Stimulated activated CD4-positive, alpha-beta T cell treated with anti-CD3 and anti-CD28 coated beads, Interleukin-4, amount 100 ng/mL, for 48 hours (primary cell): ENCODE data around the gene DENND1A.

Experiments used
- DNase-seq, 2 donors: peaks; one replicate each; pipeline ENCODE4 v3.0.0-alpha.2; 2020; ENCODE audit warnings: low read depth in 2 of 2

DENND1A gene

GRCh38 chr9:123373946-123374345 is 556.0 kb downstream of the DENND1A start:
- DNase-seq = no peak

GRCh38 chr9:123373447-123373923 is 556.4 kb downstream of the DENND1A start:
- DNase-seq = no peak

- no peak for DNase-seq
These were observed 557.0 kb downstream of the DENND1A start for GRCh38 chr9:123372766-123373446.

GRCh38 chr9:123371805-123372590 is 557.9 kb downstream of the DENND1A start:
- DNase-seq = no peak

GRCh38 chr9:123371228-123371584 is 558.7 kb downstream of the DENND1A start:
- DNase-seq = no peak

GRCh38 chr9:123370526-123371227 is 559.2 kb downstream of the DENND1A start:
- no peak for DNase-seq

- no peak for DNase-seq
These were observed 559.8 kb downstream of the DENND1A start for GRCh38 chr9:123370108-123370507.

- no peak for DNase-seq
These were observed 560.6 kb downstream of the DENND1A start for GRCh38 chr9:123369296-123369695.

GRCh38 chr9:123368536-123369153 is 561.3 kb downstream of the DENND1A start:
- no peak for DNase-seq

GRCh38 chr9:123368023-123368422 is 561.9 kb downstream of the DENND1A start:
- no peak for DNase-seq

- DNase-seq = no peak
These were observed 563.9 kb downstream of the DENND1A start for GRCh38 chr9:123365881-123366528.

- no peak for DNase-seq
These were observed 564.5 kb downstream of the DENND1A start for GRCh38 chr9:123365287-123365880.

GRCh38 chr9:123364241-123364824 is 565.6 kb downstream of the DENND1A start:
- DNase-seq = no peak

GRCh38 chr9:123362856-123363255 is 567.1 kb downstream of the DENND1A start:
- DNase-seq = no peak

GRCh38 chr9:123361731-123362510 is 568.0 kb downstream of the DENND1A start:
- no peak for DNase-seq

- DNase-seq = no peak
These were observed 568.7 kb downstream of the DENND1A start for GRCh38 chr9:123361086-123361730.

- DNase-seq = peak in 1 of 2 donors; percentile 33
These were observed 569.5 kb downstream of the DENND1A start for GRCh38 chr9:123360161-123361085.

- no peak for DNase-seq
These were observed 570.4 kb downstream of the DENND1A start for GRCh38 chr9:123359546-123359945.
